Ovary (tissue), 3 donors: ENCODE measurements around the gene RGS10.
"Not testable (repeated sequence)": the region's sequence is repeated elsewhere in the genome, so short reads cannot be mapped to it uniquely, and the experiment has no call there.

Experiments used
- CTCF ChIP-seq, 3 donors: fragments of 450-650 bp in 2 of 3; fragments of 200-600 bp in 1 of 3; IDR thresholded peaks; one replicate each; pipeline versions ENCODE4 v1.5.1 to v1.8.0; 2016 to 2022; ENCODE audit warnings: antibody characterized with exemption in 3 of 3, mild to moderate bottlenecking in 1 of 3
- EP300 ChIP-seq: sonication (generic); formaldehyde crosslinking; IDR thresholded peaks from one replicate; pipeline ENCODE4 v1.6.1; 2017; ENCODE audit warnings: antibody characterized with exemption
- POLR2A ChIP-seq: fragments of 450-650 bp; IDR thresholded peaks from one replicate; pipeline ENCODE4 v1.6.1; 2017; ENCODE audit warnings: antibody characterized with exemption, mild to moderate bottlenecking, moderate library complexity
- donor health status: DM: no; HTN: no; CAD: no.

- not testable (repeated sequence) for TF ChIP-seq EP300; POLR2A; CTCF (IDR thresholded peaks at IDR 0.05)
These were observed 79.3 kb downstream of the RGS10 start for GRCh38 chr10:119463195-119463594.
